ENCODE results near the gene USP32. TPM values are rescaled to one million over a fixed set of nuclear protein-coding genes. Genes with fewer than 3 reads are reported as not detected.
A peak's percentile ranks its signal among the peaks of the same experiment; 100 is the strongest.
"Not testable (repeated sequence)": the region's sequence is repeated elsewhere in the genome, so short reads cannot be mapped to it uniquely, and the experiment has no call there.

The USP32 gene
- total RNA-seq, 1 donor from 2014 or later, result 11.9 TPM

GRCh38 chr17:60176763-60177162, 215.2 kb downstream of the USP32 start:
- DNase-seq (ENCODE audit: low spot score in 2 of 2); H3K9me3 ChIP-seq; H3K27me3 ChIP-seq; H3K4me3 ChIP-seq; intact Hi-C loops (cut with DNase I); H3K4me1 ChIP-seq; H3K27ac ChIP-seq: not testable (repeated sequence)
- H3K36me3 ChIP-seq, result peaks cover 14 to 45% of the 10 kb centered on the region in 2 donors

GRCh38 chr17:60174767-60175166, 217.2 kb downstream of the USP32 start:
- intact Hi-C loops (cut with DNase I); DNase-seq (ENCODE audit: low spot score in 2 of 2): not testable (repeated sequence)

GRCh38 chr17:60174035-60174434, 217.9 kb downstream of the USP32 start:
- intact Hi-C loops (cut with DNase I), result no loop called here
- no peak overlapping the region for H3K27ac ChIP-seq
- TF ChIP-seq CTCF (IDR thresholded peaks at IDR 0.05), result no peak
- no peak for DNase-seq (ENCODE audit: low spot score in 2 of 2)
- H3K4me3 ChIP-seq, result no peak overlapping the region
- no peaks in the 10 kb centered on the region for H3K27me3 ChIP-seq
- H3K4me1 ChIP-seq, result no peaks in the 10 kb centered on the region
- peaks cover 5 to 18% of the 10 kb centered on the region in 2 donors for H3K36me3 ChIP-seq
- no peaks in the 10 kb centered on the region for H3K9me3 ChIP-seq

More at GRCh38 chr17:60174767-60175166, 217.2 kb downstream of the USP32 start:
- H3K27me3 ChIP-seq, H3K9me3 ChIP-seq, H3K27ac ChIP-seq, H3K4me1 ChIP-seq, H3K4me3 ChIP-seq: not testable (repeated sequence)
- peak in 1 of 3 experiments; percentile 16 for TF ChIP-seq CTCF (IDR thresholded peaks at IDR 0.05)
- H3K36me3 ChIP-seq, result peaks cover 11 to 25% of the 10 kb centered on the region in 2 donors

GRCh38 chr17:60173304-60173819, 218.6 kb downstream of the USP32 start:
- DNase-seq (ENCODE audit: low spot score in 2 of 2), result no peak
- Histone ChIP-seq H3K4me1 (no peaks in the 10 kb centered on the region), H3K4me3 (no peak overlapping the region), H3K9me3 (no peaks in the 10 kb centered on the region), H3K27ac (no peak overlapping the region), H3K27me3 (no peaks in the 10 kb centered on the region), H3K36me3 (peaks cover 4 to 11% of the 10 kb centered on the region in 2 donors)
- no peak for TF ChIP-seq CTCF (IDR thresholded peaks at IDR 0.05)
- intact Hi-C loops (cut with DNase I), result no loop called here

- H3K27ac ChIP-seq, result no peak overlapping the region
- no peak overlapping the region for H3K4me3 ChIP-seq
- no peak for TF ChIP-seq CTCF (IDR thresholded peaks at IDR 0.05)
- H3K9me3 ChIP-seq, result no peaks in the 10 kb centered on the region
- no peak for DNase-seq (ENCODE audit: low spot score in 2 of 2)
- H3K4me1 ChIP-seq, result no peaks in the 10 kb centered on the region
- peaks cover 0 to 4% of the 10 kb centered on the region in 2 donors for H3K36me3 ChIP-seq
- intact Hi-C loops (cut with DNase I), result no loop called here
- no peaks in the 10 kb centered on the region for H3K27me3 ChIP-seq
Observed at GRCh38 chr17:60171753-60172079, 220.2 kb downstream of the USP32 start.

- no peak for DNase-seq (ENCODE audit: low spot score in 2 of 2)
- no peaks in the 10 kb centered on the region for H3K9me3 ChIP-seq
- H3K4me1 ChIP-seq, result no peaks in the 10 kb centered on the region
- H3K4me3 ChIP-seq, result no peak overlapping the region
- intact Hi-C loops (cut with DNase I), result no loop called here
- H3K27me3 ChIP-seq, result no peaks in the 10 kb centered on the region
- no peak for TF ChIP-seq CTCF (IDR thresholded peaks at IDR 0.05)
- H3K27ac ChIP-seq, result no peak overlapping the region
- no peaks in the 10 kb centered on the region for H3K36me3 ChIP-seq
Observed at GRCh38 chr17:60170835-60171752, 220.8 kb downstream of the USP32 start.

All from ascending aorta (tissue), 2 donors.